ENCODE data around the gene CHKA. TPM values are rescaled to one million over a fixed set of nuclear protein-coding genes. Genes with fewer than 3 reads are reported as not detected.

Gene CHKA
- total and polyA plus RNA-seq, 2 experiments from 2014 or later, result 37.1 to 94.4 TPM

DNA sequence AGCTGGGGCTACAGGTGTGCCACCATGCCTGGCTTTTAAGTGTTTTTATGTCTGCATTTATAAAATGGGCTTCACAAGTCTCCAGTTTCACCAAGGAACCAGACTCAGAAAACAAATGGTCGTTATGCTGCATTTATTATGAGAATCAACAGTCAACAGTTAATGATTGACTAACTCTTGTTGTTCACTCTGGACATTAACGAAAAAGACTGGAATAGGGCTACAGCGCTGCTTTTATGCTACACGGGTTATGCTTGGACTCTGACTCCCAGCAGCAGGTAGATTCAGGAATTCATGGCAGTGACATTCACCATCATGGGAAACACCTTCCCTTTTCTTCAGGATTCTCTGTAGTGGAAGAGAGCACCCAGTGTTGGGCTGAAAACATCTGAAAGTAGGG lies 44.4 kb upstream of the CHKA start (continued):
- TF ChIP-seq, protein P1, sequence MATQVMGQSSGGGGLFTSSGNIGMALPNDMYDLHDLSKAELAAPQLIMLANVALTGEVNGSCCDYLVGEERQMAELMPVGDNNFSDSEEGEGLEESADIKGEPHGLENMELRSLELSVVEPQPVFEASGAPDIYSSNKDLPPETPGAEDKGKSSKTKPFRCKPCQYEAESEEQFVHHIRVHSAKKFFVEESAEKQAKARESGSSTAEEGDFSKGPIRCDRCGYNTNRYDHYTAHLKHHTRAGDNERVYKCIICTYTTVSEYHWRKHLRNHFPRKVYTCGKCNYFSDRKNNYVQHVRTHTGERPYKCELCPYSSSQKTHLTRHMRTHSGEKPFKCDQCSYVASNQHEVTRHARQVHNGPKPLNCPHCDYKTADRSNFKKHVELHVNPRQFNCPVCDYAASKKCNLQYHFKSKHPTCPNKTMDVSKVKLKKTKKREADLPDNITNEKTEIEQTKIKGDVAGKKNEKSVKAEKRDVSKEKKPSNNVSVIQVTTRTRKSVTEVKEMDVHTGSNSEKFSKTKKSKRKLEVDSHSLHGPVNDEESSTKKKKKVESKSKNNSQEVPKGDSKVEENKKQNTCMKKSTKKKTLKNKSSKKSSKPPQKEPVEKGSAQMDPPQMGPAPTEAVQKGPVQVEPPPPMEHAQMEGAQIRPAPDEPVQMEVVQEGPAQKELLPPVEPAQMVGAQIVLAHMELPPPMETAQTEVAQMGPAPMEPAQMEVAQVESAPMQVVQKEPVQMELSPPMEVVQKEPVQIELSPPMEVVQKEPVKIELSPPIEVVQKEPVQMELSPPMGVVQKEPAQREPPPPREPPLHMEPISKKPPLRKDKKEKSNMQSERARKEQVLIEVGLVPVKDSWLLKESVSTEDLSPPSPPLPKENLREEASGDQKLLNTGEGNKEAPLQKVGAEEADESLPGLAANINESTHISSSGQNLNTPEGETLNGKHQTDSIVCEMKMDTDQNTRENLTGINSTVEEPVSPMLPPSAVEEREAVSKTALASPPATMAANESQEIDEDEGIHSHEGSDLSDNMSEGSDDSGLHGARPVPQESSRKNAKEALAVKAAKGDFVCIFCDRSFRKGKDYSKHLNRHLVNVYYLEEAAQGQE (IDR thresholded peaks at IDR 0.05; ENCODE audit: unreplicated experiment), result no peak
- TF ChIP-seq, protein P2, sequence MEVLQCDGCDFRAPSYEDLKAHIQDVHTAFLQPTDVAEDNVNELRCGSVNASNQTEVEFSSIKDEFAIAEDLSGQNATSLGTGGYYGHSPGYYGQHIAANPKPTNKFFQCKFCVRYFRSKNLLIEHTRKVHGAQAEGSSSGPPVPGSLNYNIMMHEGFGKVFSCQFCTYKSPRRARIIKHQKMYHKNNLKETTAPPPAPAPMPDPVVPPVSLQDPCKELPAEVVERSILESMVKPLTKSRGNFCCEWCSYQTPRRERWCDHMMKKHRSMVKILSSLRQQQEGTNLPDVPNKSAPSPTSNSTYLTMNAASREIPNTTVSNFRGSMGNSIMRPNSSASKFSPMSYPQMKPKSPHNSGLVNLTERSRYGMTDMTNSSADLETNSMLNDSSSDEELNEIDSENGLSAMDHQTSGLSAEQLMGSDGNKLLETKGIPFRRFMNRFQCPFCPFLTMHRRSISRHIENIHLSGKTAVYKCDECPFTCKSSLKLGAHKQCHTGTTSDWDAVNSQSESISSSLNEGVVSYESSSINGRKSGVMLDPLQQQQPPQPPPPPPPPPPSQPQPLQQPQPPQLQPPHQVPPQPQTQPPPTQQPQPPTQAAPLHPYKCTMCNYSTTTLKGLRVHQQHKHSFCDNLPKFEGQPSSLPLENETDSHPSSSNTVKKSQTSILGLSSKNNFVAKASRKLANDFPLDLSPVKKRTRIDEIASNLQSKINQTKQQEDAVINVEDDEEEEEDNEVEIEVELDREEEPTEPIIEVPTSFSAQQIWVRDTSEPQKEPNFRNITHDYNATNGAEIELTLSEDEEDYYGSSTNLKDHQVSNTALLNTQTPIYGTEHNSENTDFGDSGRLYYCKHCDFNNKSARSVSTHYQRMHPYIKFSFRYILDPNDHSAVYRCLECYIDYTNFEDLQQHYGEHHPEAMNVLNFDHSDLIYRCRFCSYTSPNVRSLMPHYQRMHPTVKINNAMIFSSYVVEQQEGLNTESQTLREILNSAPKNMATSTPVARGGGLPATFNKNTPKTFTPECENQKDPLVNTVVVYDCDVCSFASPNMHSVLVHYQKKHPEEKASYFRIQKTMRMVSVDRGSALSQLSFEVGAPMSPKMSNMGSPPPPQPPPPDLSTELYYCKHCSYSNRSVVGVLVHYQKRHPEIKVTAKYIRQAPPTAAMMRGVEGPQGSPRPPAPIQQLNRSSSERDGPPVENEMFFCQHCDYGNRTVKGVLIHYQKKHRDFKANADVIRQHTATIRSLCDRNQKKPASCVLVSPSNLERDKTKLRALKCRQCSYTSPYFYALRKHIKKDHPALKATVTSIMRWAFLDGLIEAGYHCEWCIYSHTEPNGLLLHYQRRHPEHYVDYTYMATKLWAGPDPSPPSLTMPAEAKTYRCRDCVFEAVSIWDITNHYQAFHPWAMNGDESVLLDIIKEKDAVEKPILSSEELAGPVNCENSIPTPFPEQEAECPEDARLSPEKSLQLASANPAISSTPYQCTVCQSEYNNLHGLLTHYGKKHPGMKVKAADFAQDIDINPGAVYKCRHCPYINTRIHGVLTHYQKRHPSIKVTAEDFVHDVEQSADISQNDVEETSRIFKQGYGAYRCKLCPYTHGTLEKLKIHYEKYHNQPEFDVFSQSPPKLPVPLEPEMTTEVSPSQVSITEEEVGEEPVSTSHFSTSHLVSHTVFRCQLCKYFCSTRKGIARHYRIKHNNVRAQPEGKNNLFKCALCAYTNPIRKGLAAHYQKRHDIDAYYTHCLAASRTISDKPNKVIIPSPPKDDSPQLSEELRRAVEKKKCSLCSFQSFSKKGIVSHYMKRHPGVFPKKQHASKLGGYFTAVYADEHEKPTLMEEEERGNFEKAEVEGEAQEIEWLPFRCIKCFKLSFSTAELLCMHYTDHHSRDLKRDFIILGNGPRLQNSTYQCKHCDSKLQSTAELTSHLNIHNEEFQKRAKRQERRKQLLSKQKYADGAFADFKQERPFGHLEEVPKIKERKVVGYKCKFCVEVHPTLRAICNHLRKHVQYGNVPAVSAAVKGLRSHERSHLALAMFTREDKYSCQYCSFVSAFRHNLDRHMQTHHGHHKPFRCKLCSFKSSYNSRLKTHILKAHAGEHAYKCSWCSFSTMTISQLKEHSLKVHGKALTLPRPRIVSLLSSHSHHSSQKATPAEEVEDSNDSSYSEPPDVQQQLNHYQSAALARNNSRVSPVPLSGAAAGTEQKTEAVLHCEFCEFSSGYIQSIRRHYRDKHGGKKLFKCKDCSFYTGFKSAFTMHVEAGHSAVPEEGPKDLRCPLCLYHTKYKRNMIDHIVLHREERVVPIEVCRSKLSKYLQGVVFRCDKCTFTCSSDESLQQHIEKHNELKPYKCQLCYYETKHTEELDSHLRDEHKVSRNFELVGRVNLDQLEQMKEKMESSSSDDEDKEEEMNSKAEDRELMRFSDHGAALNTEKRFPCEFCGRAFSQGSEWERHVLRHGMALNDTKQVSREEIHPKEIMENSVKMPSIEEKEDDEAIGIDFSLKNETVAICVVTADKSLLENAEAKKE (CRISPR knock-in tag; IDR thresholded peaks at IDR 0.05), result no peak

GRCh38 chr11:68164437-68164836 lies 43.2 kb upstream of the CHKA start:
- Mint-ChIP-seq H3K27me3 (ENCODE audit: insufficient read depth, low read depth, poor library complexity) (no peaks in the 10 kb centered on the region), H3K27ac (peak overlapping the region; percentile 40; the same call in 1 of the 2 replicates), H3K4me3 (no peak overlapping the region), H3K9me3 (no peaks in the 10 kb centered on the region), H3K4me1 (peaks cover 5% of the 10 kb centered on the region; the same call in 2 of the 3 replicates), H3K36me3 (ENCODE audit: low read depth) (peaks cover 31% of the 10 kb centered on the region)
- Histone ChIP-seq H3F3A (replicated peaks; ENCODE audit: low read depth) (0 out of 2 replicates have a peak, but pooled peaks cover 4% of the 10 kb centered on the region), H3K4me2 (no peak overlapping the region), H3K4me3 (no peak overlapping the region), H4K20me1 (replicated peaks; ENCODE audit: insufficient read depth) (no peaks in the 10 kb centered on the region; the same call in 1 of the 2 replicates), H3K36me3 (ENCODE audit: insufficient read depth) (peaks cover 20% of the 10 kb centered on the region), H2AFZ (no peak overlapping the region), H3K4me1 (ENCODE audit: insufficient read depth) (no peaks in the 10 kb centered on the region), H3K9me2 (ENCODE audit: insufficient read depth) (no peaks in the 10 kb centered on the region), H3K27ac (ENCODE audit: low read depth) (0 out of 2 replicates have a peak overlapping the region, but pooled peaks have one; percentile 50), H3K79me2 (replicated peaks; ENCODE audit: insufficient read depth) (no peaks in the 10 kb centered on the region), H3K27me3 (ENCODE audit: insufficient read depth) (no peaks in the 10 kb centered on the region)
- ATAC-seq (no peak), DNase-seq (ENCODE audit: low spot score) (no peak)
- TF ChIP-seq, protein P3, sequence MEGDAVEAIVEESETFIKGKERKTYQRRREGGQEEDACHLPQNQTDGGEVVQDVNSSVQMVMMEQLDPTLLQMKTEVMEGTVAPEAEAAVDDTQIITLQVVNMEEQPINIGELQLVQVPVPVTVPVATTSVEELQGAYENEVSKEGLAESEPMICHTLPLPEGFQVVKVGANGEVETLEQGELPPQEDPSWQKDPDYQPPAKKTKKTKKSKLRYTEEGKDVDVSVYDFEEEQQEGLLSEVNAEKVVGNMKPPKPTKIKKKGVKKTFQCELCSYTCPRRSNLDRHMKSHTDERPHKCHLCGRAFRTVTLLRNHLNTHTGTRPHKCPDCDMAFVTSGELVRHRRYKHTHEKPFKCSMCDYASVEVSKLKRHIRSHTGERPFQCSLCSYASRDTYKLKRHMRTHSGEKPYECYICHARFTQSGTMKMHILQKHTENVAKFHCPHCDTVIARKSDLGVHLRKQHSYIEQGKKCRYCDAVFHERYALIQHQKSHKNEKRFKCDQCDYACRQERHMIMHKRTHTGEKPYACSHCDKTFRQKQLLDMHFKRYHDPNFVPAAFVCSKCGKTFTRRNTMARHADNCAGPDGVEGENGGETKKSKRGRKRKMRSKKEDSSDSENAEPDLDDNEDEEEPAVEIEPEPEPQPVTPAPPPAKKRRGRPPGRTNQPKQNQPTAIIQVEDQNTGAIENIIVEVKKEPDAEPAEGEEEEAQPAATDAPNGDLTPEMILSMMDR (conservative IDR thresholded peaks at IDR 0.05; ENCODE audit: low read depth in 2 of 2), result no peak
- TF ChIP-seq CREB1 (CRISPR knock-in tag; IDR thresholded peaks at IDR 0.05; ENCODE audit: low read depth), result no peak
- TF ChIP-seq, protein P4, sequence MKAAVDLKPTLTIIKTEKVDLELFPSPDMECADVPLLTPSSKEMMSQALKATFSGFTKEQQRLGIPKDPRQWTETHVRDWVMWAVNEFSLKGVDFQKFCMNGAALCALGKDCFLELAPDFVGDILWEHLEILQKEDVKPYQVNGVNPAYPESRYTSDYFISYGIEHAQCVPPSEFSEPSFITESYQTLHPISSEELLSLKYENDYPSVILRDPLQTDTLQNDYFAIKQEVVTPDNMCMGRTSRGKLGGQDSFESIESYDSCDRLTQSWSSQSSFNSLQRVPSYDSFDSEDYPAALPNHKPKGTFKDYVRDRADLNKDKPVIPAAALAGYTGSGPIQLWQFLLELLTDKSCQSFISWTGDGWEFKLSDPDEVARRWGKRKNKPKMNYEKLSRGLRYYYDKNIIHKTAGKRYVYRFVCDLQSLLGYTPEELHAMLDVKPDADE (IDR thresholded peaks at IDR 0.05), result no peak
- TF ChIP-seq ZNF331 (CRISPR knock-in tag; IDR thresholded peaks at IDR 0.05; ENCODE audit: low read depth), result no peak
- TF ChIP-seq NANOG (IDR thresholded peaks at IDR 0.05; ENCODE audit: borderline replicate concordance), result no peak
- TF ChIP-seq, protein P1 (IDR thresholded peaks at IDR 0.05; ENCODE audit: unreplicated experiment), result no peak
- no peak for TF ChIP-seq ZNF114 (CRISPR knock-in tag; IDR thresholded peaks at IDR 0.05)
